Measurements from ENCODE around the gene GPC6.

DNA sequence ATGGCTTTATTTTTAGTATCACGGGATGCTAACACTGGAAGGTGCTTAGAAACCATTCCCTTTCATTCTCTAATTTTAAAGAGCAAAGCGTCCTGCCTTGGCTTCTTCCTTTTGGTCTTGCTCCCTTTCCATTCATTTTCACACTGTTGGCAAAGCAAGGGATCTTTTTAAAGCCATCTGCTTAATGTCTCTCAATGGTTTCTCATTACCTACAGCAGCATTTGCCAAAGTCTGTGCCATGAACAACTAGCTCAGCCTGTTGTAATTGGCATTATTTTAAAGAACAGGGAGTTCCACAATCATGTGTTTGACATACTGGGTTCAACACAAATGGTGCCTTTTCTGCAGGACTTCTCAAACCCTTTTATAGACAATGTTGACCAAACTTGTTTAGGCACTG, 444.3 kb downstream of the GPC6 start:
- TF ChIP-seq, protein P1, sequence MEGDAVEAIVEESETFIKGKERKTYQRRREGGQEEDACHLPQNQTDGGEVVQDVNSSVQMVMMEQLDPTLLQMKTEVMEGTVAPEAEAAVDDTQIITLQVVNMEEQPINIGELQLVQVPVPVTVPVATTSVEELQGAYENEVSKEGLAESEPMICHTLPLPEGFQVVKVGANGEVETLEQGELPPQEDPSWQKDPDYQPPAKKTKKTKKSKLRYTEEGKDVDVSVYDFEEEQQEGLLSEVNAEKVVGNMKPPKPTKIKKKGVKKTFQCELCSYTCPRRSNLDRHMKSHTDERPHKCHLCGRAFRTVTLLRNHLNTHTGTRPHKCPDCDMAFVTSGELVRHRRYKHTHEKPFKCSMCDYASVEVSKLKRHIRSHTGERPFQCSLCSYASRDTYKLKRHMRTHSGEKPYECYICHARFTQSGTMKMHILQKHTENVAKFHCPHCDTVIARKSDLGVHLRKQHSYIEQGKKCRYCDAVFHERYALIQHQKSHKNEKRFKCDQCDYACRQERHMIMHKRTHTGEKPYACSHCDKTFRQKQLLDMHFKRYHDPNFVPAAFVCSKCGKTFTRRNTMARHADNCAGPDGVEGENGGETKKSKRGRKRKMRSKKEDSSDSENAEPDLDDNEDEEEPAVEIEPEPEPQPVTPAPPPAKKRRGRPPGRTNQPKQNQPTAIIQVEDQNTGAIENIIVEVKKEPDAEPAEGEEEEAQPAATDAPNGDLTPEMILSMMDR (conservative IDR thresholded peaks at IDR 0.05; ENCODE audit: low read length), result no peak
- TF ChIP-seq EZH2phosphoT487 (IDR thresholded peaks at IDR 0.05; ENCODE audit: borderline replicate concordance), result no peak
